HG03565 (cell line): ENCODE data around the gene TRPM3.

ENCODE experiments used
- ATAC-seq: cut with Tn5 transposase; IDR thresholded peaks from one replicate; pipeline ENCODE4 v1.9.1; 2021; ENCODE audit warnings: mild to moderate bottlenecking, moderate library complexity; ENCODE audit not compliant: unreplicated experiment

The TRPM3 gene

DNA sequence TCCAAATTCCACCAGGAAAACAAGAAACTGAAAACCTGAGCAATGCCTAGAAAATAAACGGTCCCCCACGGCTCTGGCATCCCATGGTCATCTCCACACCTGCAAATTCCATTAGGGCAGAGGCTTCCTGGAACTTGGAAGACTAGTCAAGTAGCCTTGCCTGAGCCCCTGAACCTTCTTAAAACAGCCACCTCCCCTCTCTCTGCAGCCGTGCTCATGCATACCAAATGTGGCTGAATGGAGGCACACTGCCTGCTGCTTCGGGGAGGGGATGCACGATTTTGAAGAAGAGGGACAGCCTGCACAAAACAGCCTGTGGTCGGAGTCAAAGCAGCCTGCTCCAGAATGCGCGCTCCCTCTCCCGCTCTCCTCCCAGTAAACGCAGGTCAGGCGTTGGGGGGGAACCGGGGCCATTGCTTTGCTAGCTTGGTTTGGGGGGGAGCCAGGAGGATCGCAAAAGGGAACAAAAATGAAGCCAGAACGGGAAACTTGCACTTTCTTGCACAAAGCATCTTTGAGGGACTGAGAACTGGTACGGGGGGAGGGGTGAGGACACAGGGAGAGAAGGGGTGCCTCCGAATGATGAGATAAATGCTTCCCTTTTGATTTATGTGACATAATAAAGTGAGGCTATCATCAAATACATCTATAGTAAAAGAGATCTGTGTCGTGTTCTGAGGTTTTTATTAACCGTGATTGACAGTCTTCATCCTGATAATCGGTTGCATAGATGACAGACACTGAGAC is at the start of gene TRPM3:
Gene TRPM3, minus strand, starts transcription at position 347 of the 747 bp plus-strand sequence. Its CDS starts 267 bp downstream, at position 80.
- no peak for ATAC-seq

- no peak for ATAC-seq
Observed at GRCh38 chr9:71168418-71168817, 47.0 kb upstream of the TRPM3 start.

GRCh38 chr9:71162126-71162525 is 40.7 kb upstream of the TRPM3 start:
- ATAC-seq: no peak

GRCh38 chr9:71157731-71158130 is 36.3 kb upstream of the TRPM3 start:
- no peak for ATAC-seq

- no peak for ATAC-seq
Observed at GRCh38 chr9:71147368-71147767, 25.9 kb upstream of the TRPM3 start.

- no peak for ATAC-seq
Observed at GRCh38 chr9:71146511-71146910, 25.1 kb upstream of the TRPM3 start.

DNA sequence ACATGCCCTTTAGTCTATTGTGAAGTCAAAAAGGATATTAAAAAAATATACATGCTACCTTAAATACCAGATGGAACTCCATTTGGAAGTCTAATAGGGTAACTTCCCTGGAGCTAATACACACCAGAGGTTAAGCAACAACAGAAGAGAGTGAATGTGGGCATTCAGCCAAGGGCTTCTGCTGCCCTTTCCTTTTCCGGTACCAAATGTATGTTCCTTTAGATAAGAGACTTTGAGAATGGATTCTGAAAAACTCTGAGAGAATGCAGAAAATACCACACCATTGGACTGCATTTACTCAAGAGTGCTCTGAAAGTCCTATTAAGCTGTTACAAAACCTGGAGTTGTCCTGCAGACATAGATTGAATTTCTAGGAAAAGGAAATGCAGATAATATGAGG is 23.8 kb upstream of the TRPM3 start:
- no peak for ATAC-seq

GRCh38 chr9:71144495-71144894 is 23.1 kb upstream of the TRPM3 start:
- no peak for ATAC-seq

DNA sequence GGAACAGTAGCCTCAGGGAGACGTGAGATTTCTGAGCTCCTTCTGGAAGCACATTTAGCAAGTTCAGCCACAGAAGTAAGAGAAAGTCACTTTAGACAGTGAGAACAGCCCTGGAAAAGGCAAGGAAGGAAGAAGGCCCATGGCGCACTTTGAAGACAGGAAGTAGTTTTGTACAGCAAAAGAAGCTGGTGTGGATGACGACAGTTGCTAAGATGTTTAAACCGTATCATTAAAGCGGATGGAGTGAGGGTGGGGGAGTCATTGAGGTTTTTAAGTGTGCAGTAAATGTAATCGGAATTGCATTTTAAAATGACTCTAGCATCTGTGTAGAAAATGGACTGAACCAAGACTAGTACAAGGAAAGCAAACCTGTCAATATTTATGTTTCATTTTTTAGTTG is 15.3 kb upstream of the TRPM3 start:
- ATAC-seq: no peak

DNA sequence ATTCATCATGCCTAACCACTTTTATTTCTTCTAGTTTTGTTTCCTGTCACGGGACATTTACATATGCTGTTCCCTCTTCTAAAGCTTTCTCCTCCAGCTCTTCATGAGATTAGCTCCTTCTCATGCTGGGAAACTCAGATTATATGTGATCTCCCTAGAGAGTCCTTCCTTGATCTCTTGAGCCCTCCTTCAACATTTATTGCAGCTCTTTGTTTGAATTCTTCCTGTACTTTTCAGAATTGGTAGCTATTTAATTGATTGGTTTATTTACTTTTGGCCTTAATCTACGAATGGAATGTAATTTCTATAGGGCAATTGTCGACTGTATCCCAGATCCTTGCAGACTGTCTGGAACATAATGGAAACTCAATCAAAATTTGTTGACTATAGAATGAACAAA is 9.7 kb upstream of the TRPM3 start:
- no peak for ATAC-seq

- ATAC-seq: no peak
Observed at GRCh38 chr9:71130521-71130920, 9.1 kb upstream of the TRPM3 start.

DNA sequence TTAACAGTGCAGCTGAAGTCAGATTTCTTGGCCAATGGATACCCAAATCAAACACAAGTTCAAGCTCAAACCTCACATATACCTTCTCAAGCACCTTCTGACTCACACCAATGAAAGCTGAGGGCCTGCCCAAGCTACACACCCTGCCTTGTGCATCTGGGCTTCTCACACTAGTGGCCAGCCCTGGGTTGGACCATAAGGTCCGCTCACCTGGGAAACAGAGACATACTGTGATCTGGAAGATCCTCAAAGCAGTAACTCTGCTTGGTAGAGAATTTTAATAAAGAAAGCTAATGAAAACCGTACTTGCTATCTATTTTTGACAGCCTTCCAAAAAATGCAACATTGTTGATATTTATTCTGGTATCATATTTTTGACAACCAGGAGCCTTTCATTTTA is 7.4 kb upstream of the TRPM3 start:
- no peak for ATAC-seq

DNA sequence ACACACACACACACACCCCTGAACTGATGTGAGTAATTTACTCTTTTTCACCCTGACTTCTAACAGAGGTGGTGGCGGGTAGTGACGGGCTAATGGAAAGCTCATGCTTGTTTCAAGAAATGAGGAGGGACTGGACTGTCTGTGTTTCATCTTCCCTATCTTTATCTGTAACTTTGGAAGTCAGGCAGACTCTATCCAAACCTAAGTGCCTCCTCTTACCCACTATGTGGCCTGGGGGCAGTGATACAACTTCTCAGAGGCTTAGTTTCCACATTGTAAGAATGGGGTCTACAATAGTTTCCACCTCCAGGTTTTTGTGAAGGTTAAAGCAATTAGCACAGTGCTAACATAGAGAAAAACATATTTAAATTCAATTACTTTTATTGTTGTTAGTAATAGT is 5.9 kb upstream of the TRPM3 start:
- no peak for ATAC-seq

DNA sequence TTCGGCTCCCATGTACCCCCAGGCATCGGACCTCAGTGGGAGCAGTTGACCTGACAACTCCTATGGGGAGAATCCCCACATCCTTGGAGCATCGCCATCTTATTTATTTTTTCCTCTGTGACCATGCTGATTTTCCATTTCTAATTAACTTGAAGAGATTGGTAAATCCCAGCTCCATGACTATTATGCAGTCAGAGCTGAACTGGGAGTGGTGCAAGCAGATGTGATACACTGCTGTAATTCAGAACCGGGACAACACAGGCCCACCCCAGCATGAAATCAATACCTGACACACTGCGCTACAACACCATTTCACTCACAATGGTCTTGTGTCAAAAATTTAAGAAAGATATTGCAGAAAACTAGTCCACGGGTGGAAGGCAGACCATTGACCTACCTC is 1.0 kb upstream of the TRPM3 start:
- no peak for ATAC-seq

GRCh38 chr9:71122022-71122275 is 528 bp upstream of the TRPM3 start:
- ATAC-seq: no peak

GRCh38 chr9:71120501-71121247 is 747 bp downstream of the TRPM3 start:
- ATAC-seq: no peak

DNA sequence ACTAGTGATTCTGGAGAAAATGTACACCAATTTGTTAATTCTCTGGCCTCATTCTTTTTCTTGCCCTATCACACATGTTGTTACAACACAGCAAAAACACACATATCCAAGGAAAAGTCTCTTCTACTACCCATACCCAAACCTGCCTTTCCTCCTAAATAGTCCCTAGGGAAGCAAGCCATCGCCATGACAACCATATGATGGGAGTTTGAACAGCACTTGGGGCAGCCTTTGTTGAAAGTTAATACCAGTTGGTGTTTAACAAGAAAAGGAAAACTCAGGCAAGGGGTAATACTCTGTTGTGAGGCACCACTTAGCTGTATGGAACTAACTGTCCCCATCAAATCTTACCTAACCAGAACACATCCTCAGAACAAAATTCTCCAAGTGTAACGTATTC is 1.7 kb downstream of the TRPM3 start:
- no peak for ATAC-seq

GRCh38 chr9:71118324-71118723 is 3.1 kb downstream of the TRPM3 start:
- no peak for ATAC-seq

DNA sequence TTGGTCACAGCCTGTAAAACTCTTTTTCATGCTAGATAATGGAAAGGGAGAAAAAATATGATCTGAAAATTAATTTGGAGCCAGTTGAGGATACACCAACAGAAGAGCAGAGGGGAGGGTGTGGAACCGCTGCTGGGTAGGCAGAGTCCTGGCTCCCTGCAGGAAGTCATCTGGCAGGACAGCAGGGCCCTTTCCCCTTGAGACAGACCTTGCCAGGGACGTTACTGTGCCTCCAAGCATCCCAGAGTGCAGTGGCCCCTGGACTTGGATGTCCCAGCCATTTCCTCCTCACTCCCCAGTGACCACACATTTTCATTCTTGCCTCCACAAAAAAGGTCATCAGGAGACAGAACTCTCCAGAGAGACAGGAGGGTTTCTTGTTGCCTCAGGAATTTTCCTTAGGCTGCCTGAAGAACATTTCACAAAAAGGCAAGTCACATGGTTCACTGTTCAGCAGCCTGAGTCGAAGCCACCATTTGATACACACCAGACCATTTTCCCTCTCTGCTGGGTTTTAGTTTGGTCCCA is 5.9 kb downstream of the TRPM3 start:
- no peak for ATAC-seq

GRCh38 chr9:71112866-71113265 is 8.6 kb downstream of the TRPM3 start:
- no peak for ATAC-seq

DNA sequence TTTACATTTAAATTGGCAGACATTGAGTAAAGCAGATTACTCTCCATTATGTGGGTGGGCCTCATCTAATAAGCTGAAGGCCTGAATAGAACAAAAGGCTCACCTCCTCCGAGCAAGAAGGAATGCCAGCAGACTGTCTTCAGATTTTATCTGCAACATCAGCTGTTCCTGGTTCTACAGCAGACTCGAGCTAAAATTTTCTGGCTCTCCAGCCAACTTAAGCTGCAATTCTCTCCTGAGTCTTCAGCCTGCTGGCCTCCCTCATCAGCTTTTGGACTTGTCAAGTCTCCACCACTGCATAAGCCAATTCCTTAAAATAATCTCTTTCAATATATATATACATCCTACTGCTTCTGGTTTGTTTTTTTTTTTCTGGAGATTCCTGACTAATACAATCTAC is 12.5 kb downstream of the TRPM3 start:
- no peak for ATAC-seq

GRCh38 chr9:71106992-71107391 is 14.4 kb downstream of the TRPM3 start:
- ATAC-seq: no peak

GRCh38 chr9:71105192-71105591 is 16.2 kb downstream of the TRPM3 start:
- no peak for ATAC-seq
